HEK293T (cell line): ENCODE results near the gene CADPS2.

Experiments
- CTCF ChIA-PET: fragments of 350-600 bp; formaldehyde crosslinking; extraction: SDS; loops from one replicate; lab custom pipeline; 2021; ENCODE audit warnings: antibody characterized with exemption, inconsistent platforms; lab: Yijun Ruan, JAX
- POLR2A ChIA-PET: fragments of 350-600 bp; formaldehyde crosslinking; extraction: SDS; loops from one replicate; lab custom pipeline; 2020; ENCODE audit warnings: antibody characterized with exemption, inconsistent platforms; lab: Yijun Ruan, JAX
- DNase-seq: peaks from one replicate; pipeline ENCODE4 v3.0.0; 2012; ENCODE audit warnings: mixed read lengths; ENCODE audit errors: extremely low spot score
- ARNT ChIP-seq: fragments of 450-650 bp; IDR thresholded peaks from 2 replicates; pipeline ENCODE4 v1.6.1; 2017; ENCODE audit warnings: mild to moderate bottlenecking
- BHLHE40 ChIP-seq: fragments of 450-650 bp; IDR thresholded peaks from 2 replicates; pipeline ENCODE4 v1.6.1; 2016; ENCODE audit warnings: mild to moderate bottlenecking, moderate library complexity, borderline replicate concordance
- CTBP1 ChIP-seq: fragments of 450-650 bp; IDR thresholded peaks from 2 replicates; pipeline ENCODE4 v1.6.1; 2016; ENCODE audit warnings: borderline replicate concordance
- ELF4 ChIP-seq: fragments of 450-650 bp; IDR thresholded peaks from 2 replicates; pipeline ENCODE4 v1.6.1; 2017; ENCODE audit warnings: antibody characterized with exemption
- FOXA1 ChIP-seq: fragments of 450-650 bp; IDR thresholded peaks from 2 replicates; pipeline ENCODE4 v1.6.1; 2016; ENCODE audit warnings: mild to moderate bottlenecking
- FOXK2 ChIP-seq: fragments of 450-650 bp; IDR thresholded peaks from 2 replicates; pipeline ENCODE4 v1.6.1; 2016; ENCODE audit warnings: mild to moderate bottlenecking
- FOXM1 ChIP-seq: fragments of 450-650 bp; IDR thresholded peaks from 2 replicates; pipeline ENCODE4 v1.6.1; 2017; ENCODE audit warnings: mild to moderate bottlenecking, borderline replicate concordance
- HDGF ChIP-seq: fragments of 450-650 bp; IDR thresholded peaks from 2 replicates; pipeline ENCODE4 v1.6.1; 2017; ENCODE audit warnings: antibody characterized with exemption, borderline replicate concordance
- L3MBTL2 ChIP-seq: fragments of 450-650 bp; conservative IDR thresholded peaks from 2 replicates; pipeline ENCODE4 v1.6.1; 2016; ENCODE audit warnings: mild to moderate bottlenecking
- LEF1 ChIP-seq: fragments of 450-650 bp; IDR thresholded peaks from 2 replicates; pipeline ENCODE4 v1.6.1; 2017; ENCODE audit warnings: mild to moderate bottlenecking, borderline replicate concordance
- NFRKB ChIP-seq: fragments of 450-650 bp; IDR thresholded peaks from 2 replicates; pipeline ENCODE4 v1.6.1; 2016; ENCODE audit warnings: mild to moderate bottlenecking, moderate library complexity
- PKNOX1 ChIP-seq: fragments of 450-650 bp; IDR thresholded peaks from 2 replicates; pipeline ENCODE4 v1.6.1; 2016
- SP1 ChIP-seq: fragments of 450-650 bp; IDR thresholded peaks from 2 replicates; pipeline ENCODE4 v1.6.1; 2017
- SUZ12 ChIP-seq: fragments of 450-650 bp; IDR thresholded peaks from 2 replicates; pipeline ENCODE4 v1.6.1; 2016; ENCODE audit warnings: mild to moderate bottlenecking
- TARDBP ChIP-seq: fragments of 450-650 bp; IDR thresholded peaks from 2 replicates; pipeline ENCODE4 v1.6.1; 2016
- ZNF384 ChIP-seq: fragments of 450-650 bp; IDR thresholded peaks from 2 replicates; pipeline ENCODE4 v1.6.1; 2016

CADPS2 gene

DNA sequence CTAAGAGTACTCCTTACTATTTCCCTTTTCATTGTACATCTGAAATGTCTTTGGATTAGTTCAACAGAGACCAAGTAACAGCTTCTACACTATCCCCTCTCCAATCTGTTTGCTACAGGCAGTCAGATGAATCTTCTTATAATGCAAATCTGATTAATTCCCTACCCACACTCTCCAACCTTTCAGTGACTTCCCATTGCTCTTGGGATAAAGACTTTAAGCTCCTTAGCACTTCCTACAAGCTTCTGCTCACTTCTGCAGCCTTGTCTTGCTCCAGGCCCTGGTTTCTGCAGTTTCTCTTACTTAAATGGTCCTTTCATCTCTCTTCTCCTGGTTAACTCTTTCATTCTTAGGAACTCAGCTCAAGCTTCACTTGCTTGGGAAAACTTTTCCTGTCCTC, 516.5 kb downstream of the CADPS2 start:
- no peak for DNase-seq
- CTCF ChIA-PET: no interaction called here
- TF ChIP-seq LEF1 (no peak), CTBP1 (no peak), SP1 (no peak), FOXA1 (no peak), ZNF384 (no peak), ARNT (no peak), HDGF (no peak), PKNOX1 (no peak), FOXK2 (no peak)
- POLR2A ChIA-PET: no interaction called here

DNA sequence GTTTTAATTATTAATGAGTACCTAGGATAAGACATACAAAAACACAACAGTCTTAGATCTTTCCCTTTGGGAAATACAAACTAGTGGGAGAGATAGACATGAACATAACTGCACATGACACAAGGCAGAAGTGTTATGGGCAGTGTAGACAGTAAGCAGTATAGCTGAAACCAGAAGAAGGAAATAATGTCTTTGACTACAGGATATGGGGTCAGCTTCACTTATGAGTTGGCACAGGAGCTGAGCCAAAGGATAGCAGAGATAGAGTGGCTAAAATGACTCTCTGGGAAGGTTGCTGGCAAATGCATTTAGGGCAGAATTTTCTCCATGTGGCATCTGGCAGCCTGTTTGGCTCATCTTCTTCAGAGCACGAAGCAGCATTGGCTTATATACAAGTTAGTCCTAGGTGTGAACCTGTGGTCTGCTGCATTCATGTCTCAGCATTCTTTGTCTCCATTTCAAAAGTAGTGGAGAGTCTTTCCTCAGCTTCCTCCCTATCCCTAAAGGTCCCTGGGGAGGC, 521.4 kb downstream of the CADPS2 start:
- DNase-seq: no peak
- POLR2A ChIA-PET: no interaction called here
- CTCF ChIA-PET: no interaction called here
- no peak for TF ChIP-seq SP1
- TF ChIP-seq SUZ12: no peak
- TF ChIP-seq FOXA1: no peak
- TF ChIP-seq CTBP1: no peak
- TF ChIP-seq TARDBP: no peak
- no peak for TF ChIP-seq BHLHE40
- TF ChIP-seq L3MBTL2: no peak
- no peak for TF ChIP-seq FOXK2
- TF ChIP-seq HDGF: no peak
- no peak for TF ChIP-seq ARNT
- no peak for TF ChIP-seq FOXM1
- TF ChIP-seq PKNOX1: no peak
- TF ChIP-seq ELF4: no peak
- no peak for TF ChIP-seq ZNF384
- TF ChIP-seq LEF1: no peak
- no peak for TF ChIP-seq NFRKB

DNA sequence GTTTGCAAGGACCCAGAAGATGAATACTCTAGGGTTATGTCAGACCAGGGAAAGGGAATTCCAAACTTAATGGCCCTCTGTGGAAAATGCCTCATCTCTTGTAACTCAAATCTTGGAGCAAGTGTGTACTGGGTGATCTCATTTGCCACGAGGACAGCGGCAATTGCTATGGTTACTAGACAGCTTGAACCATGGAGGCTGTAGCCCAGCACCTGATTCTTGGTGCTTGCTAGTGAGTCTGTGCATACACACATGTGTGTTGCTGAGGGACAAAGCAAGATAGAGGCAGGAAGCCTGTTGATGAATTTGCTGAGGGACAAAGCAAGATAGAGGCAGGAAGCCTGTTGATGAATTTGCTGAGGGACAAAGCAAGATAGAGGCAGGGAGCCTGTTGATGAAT, 523.1 kb downstream of the CADPS2 start:
- ChIA-PET CTCF (no interaction called here), POLR2A (no interaction called here)
- no peak for DNase-seq
- no peak for TF ChIP-seq BHLHE40
- TF ChIP-seq SP1: no peak
- no peak for TF ChIP-seq NFRKB
- no peak for TF ChIP-seq SUZ12
- TF ChIP-seq HDGF: no peak

GRCh38 chr7:122362473-122362872, 523.8 kb downstream of the CADPS2 start:
- ChIA-PET CTCF (no interaction called here), POLR2A (no interaction called here)
- TF ChIP-seq ZNF384 (no peak), NFRKB (no peak)
- no peak for DNase-seq

DNA sequence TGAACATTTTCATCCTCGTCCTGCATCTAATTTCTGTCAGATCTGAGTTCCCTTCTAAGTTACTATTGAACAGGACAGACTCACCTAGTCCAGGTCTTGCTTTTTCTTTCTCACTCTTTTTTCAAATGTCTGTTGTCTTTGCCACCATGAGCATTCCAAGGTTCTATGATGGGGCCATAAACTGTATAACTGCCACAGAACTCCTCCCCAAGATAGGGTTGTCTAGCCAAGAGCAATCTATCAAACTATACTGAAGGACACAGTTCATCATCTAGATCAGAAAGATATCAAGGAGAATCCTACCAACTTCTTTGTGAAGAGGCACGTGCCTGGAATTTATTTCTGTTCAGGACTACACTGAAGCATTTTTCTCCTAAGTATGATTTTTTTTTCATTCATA, 531.6 kb downstream of the CADPS2 start:
- POLR2A ChIA-PET: no interaction called here
- CTCF ChIA-PET: no interaction called here
- no peak for DNase-seq
- TF ChIP-seq SUZ12: no peak
- no peak for TF ChIP-seq ARNT
- no peak for TF ChIP-seq HDGF
- no peak for TF ChIP-seq SP1
- TF ChIP-seq TARDBP: no peak
- TF ChIP-seq ELF4: no peak
- TF ChIP-seq LEF1: no peak
- TF ChIP-seq FOXA1: no peak
- no peak for TF ChIP-seq CTBP1
- no peak for TF ChIP-seq FOXK2
- TF ChIP-seq BHLHE40: no peak

DNA sequence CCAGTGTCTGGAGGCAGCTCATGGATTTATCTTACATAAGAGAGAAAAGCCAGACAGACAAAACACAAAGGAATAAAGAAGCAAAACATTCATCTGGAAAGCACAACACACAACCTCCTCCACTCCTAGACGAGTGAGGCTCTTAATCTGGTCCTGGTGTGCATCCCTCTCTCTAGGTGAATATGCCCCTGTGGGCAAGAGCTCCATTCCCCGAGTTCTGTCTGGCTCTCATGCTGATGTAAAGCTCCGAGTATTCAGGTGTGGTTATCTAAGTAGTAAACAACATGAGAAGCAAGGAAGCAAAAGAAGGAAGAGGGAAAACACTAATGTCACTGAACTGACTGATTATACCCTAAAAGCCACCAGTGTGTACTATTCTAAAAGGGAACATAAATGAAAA, 533.8 kb downstream of the CADPS2 start:
- no peak for DNase-seq
- ChIA-PET POLR2A (no interaction called here), CTCF (interaction anchor here (0.6 kb wide), 1 partner anchor 266 kb away, joined by 5 read pairs; no protein-coding TSS in a partner anchor)
- TF ChIP-seq FOXM1: no peak

GRCh38 chr7:122350701-122351100, 535.6 kb downstream of the CADPS2 start:
- ChIA-PET CTCF (no interaction called here), POLR2A (no interaction called here)
- no peak for DNase-seq
- TF ChIP-seq NFRKB (no peak), ELF4 (no peak), LEF1 (no peak), FOXM1 (no peak), BHLHE40 (no peak), FOXA1 (no peak), FOXK2 (no peak), TARDBP (no peak), SUZ12 (no peak), CTBP1 (no peak), SP1 (no peak), L3MBTL2 (no peak), ARNT (no peak), PKNOX1 (no peak), HDGF (no peak), ZNF384 (no peak)
